Endodermal cell (in vitro differentiated cells): ENCODE results near the gene SUGCT. TPM values are rescaled to one million over a fixed set of nuclear protein-coding genes. Genes with fewer than 3 reads are reported as not detected.

Experiments
- DNase-seq: peaks from one replicate; pipeline ENCODE4 v3.0.0-alpha.2; 2017
- H3K27ac ChIP-seq: 2 replicates; pipeline ENCODE4 v1.5.1; 2013; ENCODE audit warnings: mild to moderate bottlenecking, low read depth, low read length, moderate library complexity
- H3K27me3 ChIP-seq: 2 replicates; pipeline ENCODE4 v1.6.1; 2013; ENCODE audit warnings: mild to moderate bottlenecking, low read length, moderate library complexity; ENCODE audit not compliant: insufficient read depth, control insufficient read depth, poor library complexity, severe bottlenecking
- H3K36me3 ChIP-seq: 2 replicates; pipeline ENCODE4 v1.7.0; 2013; ENCODE audit warnings: mild to moderate bottlenecking, low read length, moderate library complexity; ENCODE audit not compliant: control insufficient read depth, insufficient read depth
- H3K4me1 ChIP-seq: one replicate; pipeline ENCODE4 v1.7.0; 2013; ENCODE audit warnings: low read length; ENCODE audit not compliant: control insufficient read depth, insufficient read depth
- H3K4me3 ChIP-seq: 2 replicates; pipeline ENCODE4 v1.5.1; 2013; ENCODE audit warnings: mild to moderate bottlenecking, low read length, moderate library complexity
- H3K9ac ChIP-seq: 2 replicates; pipeline ENCODE4 v1.6.1; 2013; ENCODE audit warnings: mild to moderate bottlenecking, low read length, moderate library complexity; ENCODE audit not compliant: poor library complexity, severe bottlenecking; ENCODE audit errors: extremely low read depth
- H3K9me3 ChIP-seq: 2 replicates; pipeline ENCODE4 v1.6.1; 2013; ENCODE audit warnings: mild to moderate bottlenecking, low read length, moderate library complexity; ENCODE audit not compliant: control insufficient read depth
- H3K27ac Mint-ChIP-seq: 2 replicates; pipeline ENCODE4 v1.8.0; 2020; ENCODE audit warnings: mixed read lengths
- H3K27me3 Mint-ChIP-seq: 2 replicates; pipeline ENCODE4 v1.8.0; 2021; ENCODE audit warnings: mild to moderate bottlenecking, mixed read lengths; ENCODE audit not compliant: insufficient read depth
- H3K36me3 Mint-ChIP-seq: 2 replicates; pipeline ENCODE4 v1.8.0; 2020; ENCODE audit warnings: low read depth, mixed read lengths
- H3K4me1 Mint-ChIP-seq: 2 replicates; pipeline ENCODE4 v1.8.0; 2020; ENCODE audit warnings: mixed read lengths
- H3K4me3 Mint-ChIP-seq: 2 replicates; pipeline ENCODE4 v1.8.0; 2020; ENCODE audit warnings: mild to moderate bottlenecking, moderate library complexity, mixed read lengths
- H3K9me3 Mint-ChIP-seq: 2 replicates; pipeline ENCODE4 v1.8.0; 2020; ENCODE audit warnings: mild to moderate bottlenecking, mixed read lengths
- CTCF ChIP-seq: fragments of 200-600 bp; sonication (generic); conservative IDR thresholded peaks from 2 replicates; pipeline ENCODE4 v1.5.0; 2021; ENCODE audit warnings: antibody characterized with exemption, mild to moderate bottlenecking
- WGBS, 2 experiments: methylation state at CpG; one replicate each; pipeline versions ENCODE4 v1.1.5 to v1.1.7; 2013; ENCODE audit warnings: missing lambda C conversion rate in 2 of 2, mixed read lengths in 1 of 2; ENCODE audit not compliant: insufficient coverage in 1 of 2, insufficient read length in 1 of 2; 5-methylcytosine and 5-hydroxymethylcytosine counted together
- total RNA-seq, 2 donors: library from RNA; stranded (reverse); fragmentation: NEBNext Ultra II Directional in 1 of 2; extraction: Animal tissue kit (Norgen Biotek cat#: 25700) in 1 of 2; gene quantifications; 2 replicates in 1 of 2; 3 replicates in 1 of 2; pipeline ENCODE4 v1.2.1, GENCODE V29; 2021

Gene SUGCT
- total RNA-seq, 2 donors from 2014 or later = 3.6 to 3.9 TPM

- Mint-ChIP-seq H3K4me1 (peaks cover 13% of the 10 kb centered on the region), H3K27ac (no peak overlapping the region), H3K9me3 (no peaks in the 10 kb centered on the region), H3K27me3 (no peaks in the 10 kb centered on the region), H3K36me3 (no peaks in the 10 kb centered on the region), H3K4me3 (no peak overlapping the region)
- Histone ChIP-seq H3K4me3 (no peak overlapping the region), H3K9ac (no peak overlapping the region), H3K36me3 (no peaks in the 10 kb centered on the region), H3K9me3 (no peaks in the 10 kb centered on the region), H3K27ac (no peak overlapping the region), H3K4me1 (no peaks in the 10 kb centered on the region), H3K27me3 (no peaks in the 10 kb centered on the region)
- no peak for DNase-seq
- no peak for TF ChIP-seq CTCF
- WGBS, 2 experiments = 98 to 100% methylated on average over 1 of the region's 2 CpGs
Observed at GRCh38 chr7:40722242-40722641, 587.4 kb downstream of the SUGCT start.

GRCh38 chr7:40723829-40724228, 589.0 kb downstream of the SUGCT start:
- TF ChIP-seq CTCF = no peak
- H3K27me3 Mint-ChIP-seq = no peaks in the 10 kb centered on the region
- 91% methylated on average over 2 of the region's 2 CpGs; no CpG with 5 or more reads in 1 of the 2 experiments for WGBS, 2 experiments
- Histone ChIP-seq H3K4me1 (no peaks in the 10 kb centered on the region), H3K4me3 (no peak overlapping the region), H3K9ac (no peak overlapping the region), H3K27me3 (no peaks in the 10 kb centered on the region), H3K9me3 (no peaks in the 10 kb centered on the region), H3K36me3 (no peaks in the 10 kb centered on the region), H3K27ac (no peak overlapping the region)
- H3K4me3 Mint-ChIP-seq = no peak overlapping the region
- peaks cover 10% of the 10 kb centered on the region for H3K4me1 Mint-ChIP-seq
- no peak overlapping the region for H3K27ac Mint-ChIP-seq
- H3K36me3 Mint-ChIP-seq = no peaks in the 10 kb centered on the region
- no peaks in the 10 kb centered on the region for H3K9me3 Mint-ChIP-seq
- DNase-seq = no peak

GRCh38 chr7:40726559-40726958, 591.8 kb downstream of the SUGCT start:
- DNase-seq = no peak
- Mint-ChIP-seq H3K9me3 (peaks cover 11% of the 10 kb centered on the region), H3K27me3 (no peaks in the 10 kb centered on the region), H3K4me3 (no peak overlapping the region), H3K4me1 (peaks cover 12% of the 10 kb centered on the region), H3K27ac (no peak overlapping the region), H3K36me3 (peaks cover 3% of the 10 kb centered on the region)
- Histone ChIP-seq H3K9ac (no peak overlapping the region), H3K4me1 (no peaks in the 10 kb centered on the region), H3K4me3 (no peak overlapping the region), H3K36me3 (no peaks in the 10 kb centered on the region), H3K9me3 (peaks cover 8% of the 10 kb centered on the region), H3K27ac (no peak overlapping the region), H3K27me3 (no peaks in the 10 kb centered on the region)
- TF ChIP-seq CTCF = peak; percentile 51
- WGBS, 2 experiments = 94 to 98% methylated on average over 8 to 9 of the region's 9 CpGs
